Mesothelial cell of epicardium (in vitro differentiated cells): Measurements from ENCODE around the gene NOXRED1. TPM values are rescaled to one million over a fixed set of nuclear protein-coding genes. Genes with fewer than 3 reads are reported as not detected.

Experiments used
- DNase-seq, 2 experiments: peaks; one replicate each; pipeline ENCODE4 v3.0.0; 2021; ENCODE audit warnings: low spot score in 2 of 2; ENCODE audit not compliant: unreplicated experiment in 2 of 2
- H3K27ac Mint-ChIP-seq: 2 replicates; pipeline ENCODE4 v1.8.0; 2021; ENCODE audit warnings: mixed read lengths
- H3K27me3 Mint-ChIP-seq: 2 replicates; pipeline ENCODE4 v1.8.0; 2021; ENCODE audit warnings: low read depth, mixed read lengths
- H3K36me3 Mint-ChIP-seq: 2 replicates; pipeline ENCODE4 v1.8.0; 2021; ENCODE audit warnings: mixed read lengths
- H3K4me1 Mint-ChIP-seq: 2 replicates; pipeline ENCODE4 v1.8.0; 2021; ENCODE audit warnings: mixed read lengths
- H3K4me3 Mint-ChIP-seq: 2 replicates; pipeline ENCODE4 v1.8.0; 2021; ENCODE audit warnings: mild to moderate bottlenecking, moderate library complexity, mixed read lengths
- H3K9me3 Mint-ChIP-seq: 2 replicates; pipeline ENCODE4 v1.8.0; 2021; ENCODE audit warnings: mixed read lengths
- CTCF ChIP-seq: fragments of 200-600 bp; sonication (generic); IDR thresholded peaks from one replicate; pipeline ENCODE4 v1.5.0; 2021; ENCODE audit warnings: antibody characterized with exemption; ENCODE audit not compliant: unreplicated experiment
- total RNA-seq: library from RNA; stranded (reverse); gene quantifications from 3 replicates; pipeline ENCODE4 v1.2.1, GENCODE V29; 2021

Gene NOXRED1
- total RNA-seq, 1 donor from 2014 or later, result 0.63 TPM

- no peaks in the 10 kb centered on the region for H3K4me1 Mint-ChIP-seq
- no peak overlapping the region for H3K4me3 Mint-ChIP-seq
- peaks cover 12% of the 10 kb centered on the region for H3K9me3 Mint-ChIP-seq
- DNase-seq, result no peak
- peaks cover 3% of the 10 kb centered on the region for H3K36me3 Mint-ChIP-seq
- H3K27ac Mint-ChIP-seq, result no peak overlapping the region
- H3K27me3 Mint-ChIP-seq, result no peaks in the 10 kb centered on the region
- no peak for TF ChIP-seq CTCF
Observed at GRCh38 chr14:77364146-77364545, 59.2 kb downstream of the NOXRED1 start.

GRCh38 chr14:77359626-77360025 is 63.7 kb downstream of the NOXRED1 start:
- H3K4me1 Mint-ChIP-seq, result no peaks in the 10 kb centered on the region
- no peak for DNase-seq
- H3K4me3 Mint-ChIP-seq, result no peak overlapping the region

GRCh38 chr14:77356899-77357298 is 66.4 kb downstream of the NOXRED1 start:
- peaks cover 7% of the 10 kb centered on the region for H3K9me3 Mint-ChIP-seq
- H3K4me1 Mint-ChIP-seq, result no peaks in the 10 kb centered on the region
- no peak overlapping the region for H3K27ac Mint-ChIP-seq
- no peaks in the 10 kb centered on the region for H3K36me3 Mint-ChIP-seq
- no peak overlapping the region for H3K4me3 Mint-ChIP-seq
- DNase-seq, result no peak
- TF ChIP-seq CTCF, result no peak
- no peaks in the 10 kb centered on the region for H3K27me3 Mint-ChIP-seq

More at GRCh38 chr14:77359626-77360025, 63.7 kb downstream of the NOXRED1 start:
- no peak for TF ChIP-seq CTCF
- H3K9me3 Mint-ChIP-seq, result peaks cover 12% of the 10 kb centered on the region
- H3K27me3 Mint-ChIP-seq, result no peaks in the 10 kb centered on the region
- H3K36me3 Mint-ChIP-seq, result peaks cover 3% of the 10 kb centered on the region
- no peak overlapping the region for H3K27ac Mint-ChIP-seq

GRCh38 chr14:77355811-77356210 is 67.5 kb downstream of the NOXRED1 start:
- no peak for DNase-seq
- Mint-ChIP-seq H3K27me3 (no peaks in the 10 kb centered on the region), H3K4me1 (no peaks in the 10 kb centered on the region), H3K36me3 (no peaks in the 10 kb centered on the region), H3K27ac (no peak overlapping the region), H3K4me3 (no peak overlapping the region), H3K9me3 (no peaks in the 10 kb centered on the region)
- TF ChIP-seq CTCF, result no peak

GRCh38 chr14:77353469-77354141 is 69.7 kb downstream of the NOXRED1 start:
- Mint-ChIP-seq H3K36me3 (peaks cover 14% of the 10 kb centered on the region), H3K4me1 (no peaks in the 10 kb centered on the region), H3K27me3 (no peaks in the 10 kb centered on the region), H3K9me3 (no peaks in the 10 kb centered on the region), H3K27ac (no peak overlapping the region), H3K4me3 (no peak overlapping the region)
- no peak for TF ChIP-seq CTCF
- DNase-seq, result no peak
